GM19240 (cell line): ENCODE measurements around the gene MACROH2A2.
"Not testable (repeated sequence)": the region's sequence is repeated elsewhere in the genome, so short reads cannot be mapped to it uniquely, and the experiment has no call there.

ENCODE experiments used
- DNase-seq: peaks from one replicate; pipeline ENCODE4 v3.0.0; 2011; ENCODE audit warnings: low spot score; ENCODE audit not compliant: insufficient read length

Gene MACROH2A2

DNA sequence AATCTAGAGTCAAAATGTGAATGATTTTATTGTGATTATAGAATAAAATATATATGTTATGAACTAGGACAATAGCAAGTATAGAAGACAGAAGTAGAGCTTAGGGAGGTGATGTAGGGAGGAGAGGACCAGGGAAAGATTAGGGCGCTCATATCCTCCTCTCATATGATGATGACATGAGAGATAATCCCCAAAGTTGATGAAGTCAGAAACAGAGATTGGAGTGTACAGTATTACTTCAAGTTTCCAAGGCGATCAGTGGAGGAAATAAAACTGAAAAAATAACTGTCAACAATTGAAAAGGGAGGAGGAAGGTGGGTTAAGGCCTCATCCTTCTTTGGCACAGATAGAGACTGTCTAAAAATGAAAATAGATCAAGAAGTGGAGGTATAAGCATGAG is 14.9 kb downstream of the MACROH2A2 start:
- DNase-seq: no peak

GRCh38 chr10:70068925-70069324 is 16.3 kb downstream of the MACROH2A2 start:
- no peak for DNase-seq

GRCh38 chr10:70069346-70069745 is 16.7 kb downstream of the MACROH2A2 start:
- DNase-seq: no peak

DNA sequence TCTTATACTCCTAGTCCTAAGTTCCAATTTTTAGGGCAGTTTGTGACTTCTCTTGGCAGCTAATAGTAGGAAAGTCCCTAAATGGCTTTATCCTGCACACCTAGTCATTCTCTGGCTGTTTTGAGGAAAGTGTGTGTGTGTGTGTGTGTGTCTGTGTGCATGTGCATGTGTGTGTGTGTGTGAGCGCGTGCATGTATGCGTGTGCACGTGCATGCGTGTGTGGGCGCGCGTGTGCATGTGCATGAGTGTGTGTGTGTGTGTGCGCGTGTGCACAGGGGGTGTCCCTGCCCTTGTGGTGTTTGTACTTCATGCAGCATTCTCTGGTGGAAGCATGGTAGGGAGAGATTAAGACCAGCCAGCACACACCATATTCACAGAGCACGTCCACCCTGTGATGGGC is 18.2 kb downstream of the MACROH2A2 start:
- DNase-seq: no peak

DNA sequence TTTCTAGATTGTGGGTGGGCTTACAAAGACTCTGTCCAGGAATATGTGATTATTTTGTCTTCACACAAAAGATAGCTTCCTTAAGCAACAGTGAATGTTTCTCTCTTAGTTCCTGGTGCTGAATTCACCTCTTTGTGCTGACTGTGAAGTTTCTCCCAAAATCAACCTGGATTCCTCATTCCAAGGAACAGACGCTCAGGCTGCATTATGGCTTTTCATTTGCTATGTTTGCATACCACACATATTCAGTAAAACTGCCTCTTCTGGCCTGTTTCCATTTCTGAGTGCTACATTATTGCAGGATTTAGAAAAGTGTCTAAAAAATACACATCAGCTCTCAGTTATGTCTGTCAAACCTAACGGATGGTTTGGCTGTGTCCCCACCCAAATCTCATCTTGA is 21.5 kb downstream of the MACROH2A2 start:
- DNase-seq: no peak

- DNase-seq: no peak
These were observed 22.3 kb downstream of the MACROH2A2 start for GRCh38 chr10:70074971-70075370.

- no peak for DNase-seq
These were observed 25.7 kb downstream of the MACROH2A2 start for GRCh38 chr10:70078329-70078728.

DNA sequence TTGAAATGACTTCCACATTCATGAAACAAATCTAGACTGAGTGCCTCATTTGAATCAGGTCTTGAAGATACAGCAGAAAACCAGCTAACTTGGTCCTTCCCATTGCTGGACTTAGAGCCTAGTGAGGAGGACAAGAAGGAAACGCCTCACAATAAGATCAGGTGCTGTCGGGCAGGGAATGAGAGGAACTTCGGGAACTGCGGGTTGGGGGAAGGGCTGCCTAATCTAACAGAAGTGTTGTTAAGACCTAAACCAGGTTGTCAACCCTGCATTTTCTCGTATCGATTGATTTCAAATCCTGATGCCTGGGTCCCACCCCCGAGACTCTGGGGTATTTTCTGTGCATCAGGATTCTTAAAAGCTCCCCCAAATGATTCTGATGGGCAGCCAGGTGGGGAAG is 26.3 kb downstream of the MACROH2A2 start:
- DNase-seq: no peak

- not testable (repeated sequence) for DNase-seq
These were observed 28.1 kb downstream of the MACROH2A2 start for GRCh38 chr10:70080789-70081188.

- DNase-seq: no peak
These were observed 31.5 kb downstream of the MACROH2A2 start for GRCh38 chr10:70084189-70084588.

DNA sequence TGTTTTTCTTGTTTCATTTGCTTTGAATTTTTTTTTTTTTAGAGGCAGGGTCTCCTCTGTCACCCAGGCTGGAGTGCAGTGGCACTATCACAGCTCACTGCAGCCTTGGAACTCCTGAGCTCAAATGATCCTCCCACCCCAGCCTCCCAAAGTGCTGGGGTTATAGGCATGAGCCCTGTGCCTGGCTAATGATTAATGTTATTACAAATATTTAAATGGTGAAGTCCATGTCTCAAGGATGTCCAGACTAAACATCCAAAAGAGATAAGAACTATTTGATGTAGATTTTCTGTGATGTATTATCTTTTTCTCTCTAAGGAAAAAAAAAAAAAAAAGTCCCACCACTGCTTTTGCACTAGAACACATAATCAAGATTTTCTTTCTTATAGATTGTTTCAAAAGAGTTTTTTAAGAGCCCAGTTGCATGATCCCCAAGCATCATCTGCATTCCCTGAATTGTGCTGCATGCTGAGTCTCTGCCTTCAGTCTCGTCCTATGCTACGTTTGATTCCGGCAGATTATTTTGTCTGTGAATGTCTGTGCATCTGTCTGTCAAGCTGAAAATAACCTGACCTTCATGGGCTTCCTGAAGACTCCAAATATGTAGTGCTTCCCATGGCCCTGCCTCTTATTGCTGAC is 33.4 kb downstream of the MACROH2A2 start:
- DNase-seq: no peak

GRCh38 chr10:70087616-70088307 is 35.1 kb downstream of the MACROH2A2 start:
- DNase-seq: no peak

- no peak for DNase-seq
These were observed 35.7 kb downstream of the MACROH2A2 start for GRCh38 chr10:70088308-70088698.

DNA sequence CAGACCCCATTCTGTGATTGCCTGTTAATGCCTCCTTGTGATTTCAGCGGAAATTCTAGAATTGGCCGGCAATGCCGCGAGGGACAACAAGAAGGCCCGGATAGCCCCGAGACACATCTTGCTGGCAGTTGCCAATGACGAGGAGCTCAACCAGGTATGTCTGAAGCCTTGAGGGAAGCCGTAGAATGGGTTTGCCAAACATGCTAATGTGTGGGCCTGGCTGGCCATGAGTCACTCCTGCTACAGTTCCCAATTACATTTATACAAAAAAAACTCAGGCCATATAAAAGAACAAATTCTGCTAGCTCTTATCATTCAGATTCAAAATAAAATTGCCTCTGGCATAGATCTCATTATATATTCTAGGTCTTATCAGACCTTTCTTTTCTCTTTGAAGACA is 37.4 kb downstream of the MACROH2A2 start:
- DNase-seq: no peak

DNA sequence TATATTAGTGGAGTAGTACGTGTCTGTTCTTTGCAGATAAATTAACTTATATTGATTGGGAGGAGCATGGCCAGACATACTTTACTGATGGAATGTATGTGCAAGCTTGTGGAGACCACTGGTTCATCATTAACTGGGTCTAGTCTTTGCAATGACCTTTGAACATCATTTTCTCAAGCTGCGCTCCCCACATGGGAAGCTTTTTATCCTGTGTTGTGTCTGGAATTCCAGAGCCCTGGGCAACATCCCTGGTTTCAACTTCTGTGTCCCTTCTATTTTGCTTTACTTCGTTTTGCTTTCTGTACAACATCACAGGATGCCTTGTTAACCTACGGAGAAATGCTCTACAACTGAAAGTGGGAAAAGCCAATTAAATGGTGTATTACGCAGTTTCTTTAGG is 38.3 kb downstream of the MACROH2A2 start:
- no peak for DNase-seq

DNA sequence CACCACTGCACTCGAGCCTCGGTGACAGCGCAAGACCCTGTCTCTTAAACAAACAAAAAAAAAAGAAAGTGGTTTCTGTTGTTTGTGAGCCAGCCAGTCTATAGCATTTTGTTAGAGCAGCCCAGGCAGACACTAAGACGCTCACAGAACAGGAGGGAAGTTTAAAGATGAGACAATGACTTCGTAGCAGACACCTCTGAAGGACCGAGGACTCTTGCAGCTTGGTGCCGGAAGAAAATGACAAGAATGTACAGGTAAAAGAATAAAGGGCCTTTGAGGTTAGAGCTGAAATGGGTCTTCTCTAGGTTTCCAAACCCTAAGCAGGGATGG is 39.7 kb downstream of the MACROH2A2 start:
- no peak for DNase-seq

GRCh38 chr10:70093335-70093944 is 40.8 kb downstream of the MACROH2A2 start:
- DNase-seq: no peak

DNA sequence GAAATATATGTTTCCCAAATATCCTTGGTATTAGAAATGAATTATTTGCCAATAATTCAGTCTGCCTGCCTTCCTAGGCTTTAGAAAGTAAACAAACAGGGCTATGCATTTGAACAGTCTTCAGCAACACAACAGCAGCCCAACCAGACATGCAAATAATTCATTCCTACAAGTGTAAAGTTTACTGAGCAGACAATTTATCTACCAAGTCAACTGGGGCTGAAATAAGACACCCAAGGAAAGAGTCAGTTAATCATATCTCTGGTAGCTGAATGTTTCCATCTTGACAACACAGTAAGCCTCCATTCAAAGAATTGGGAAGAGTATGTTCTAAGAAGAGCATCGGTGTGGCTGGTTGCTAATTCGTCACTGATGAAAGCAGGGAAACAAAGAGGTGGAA is 41.6 kb downstream of the MACROH2A2 start:
- DNase-seq: no peak

DNA sequence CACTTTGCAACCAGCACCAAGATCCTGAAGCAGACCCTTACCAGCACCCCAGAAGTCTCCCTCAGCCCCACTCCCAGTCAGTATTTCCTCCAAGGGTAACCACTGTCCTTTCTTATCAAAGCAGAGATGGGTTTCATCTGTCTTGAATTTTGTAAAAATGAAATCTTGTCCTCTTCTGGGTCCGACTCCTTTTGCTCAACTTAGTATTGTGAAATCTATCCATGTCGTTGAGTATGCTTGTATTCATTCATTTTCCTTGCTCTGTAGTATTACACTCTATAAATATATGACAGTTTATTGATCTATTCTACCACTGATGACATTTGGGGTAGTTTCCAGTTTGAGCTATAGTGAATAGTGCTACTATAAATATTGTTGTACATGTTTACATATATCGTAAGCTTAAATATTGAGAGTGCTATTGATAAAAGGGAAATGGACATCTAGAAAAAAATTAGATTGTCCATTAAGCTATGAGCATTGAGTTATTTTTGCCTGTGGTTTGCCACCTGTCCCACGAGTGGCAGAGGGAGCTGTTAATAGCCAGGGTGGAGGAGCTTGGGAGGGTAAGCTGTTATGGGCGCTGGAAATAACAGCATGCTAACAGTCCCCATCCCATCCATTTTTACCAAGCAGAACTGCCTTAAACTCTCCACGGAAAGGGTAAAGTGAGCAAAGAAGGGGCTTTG is 43.5 kb downstream of the MACROH2A2 start:
- no peak for DNase-seq

DNA sequence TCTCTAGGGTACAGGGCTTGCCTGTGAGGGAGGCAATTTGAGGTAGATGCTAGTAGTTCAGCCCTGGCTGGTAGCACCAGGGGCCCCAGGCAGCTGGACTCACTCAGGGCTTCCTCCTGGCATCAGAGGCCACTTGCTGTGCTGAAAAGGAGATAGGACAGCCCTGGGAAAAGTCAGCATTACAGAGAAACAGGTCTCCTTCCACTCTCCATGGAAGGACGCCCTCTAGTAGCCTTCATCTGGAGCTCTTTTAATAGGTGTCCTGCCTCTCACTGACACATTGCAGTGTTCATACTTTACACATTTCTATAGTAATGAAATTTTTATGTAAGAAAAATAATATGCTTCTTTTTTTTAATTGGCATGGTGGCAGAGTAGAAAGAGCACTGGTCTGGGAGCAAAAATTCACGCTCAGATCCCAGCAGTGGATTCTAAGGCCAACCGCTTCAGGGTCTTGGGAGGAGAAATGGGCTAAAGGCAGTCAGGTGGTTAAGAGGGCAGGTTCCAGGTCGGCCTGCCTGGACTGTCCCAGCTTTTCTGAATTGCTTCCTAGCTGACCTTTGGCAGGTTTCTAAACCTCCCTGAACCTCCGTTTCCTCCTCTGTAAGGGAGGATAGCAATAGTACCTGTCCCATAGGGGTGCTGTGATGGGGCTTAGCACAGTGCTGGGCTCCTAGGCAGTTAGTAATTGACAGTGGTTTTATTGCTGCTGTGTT is 44.2 kb downstream of the MACROH2A2 start:
- DNase-seq: no peak

- no peak for DNase-seq
These were observed 44.8 kb downstream of the MACROH2A2 start for GRCh38 chr10:70097459-70097858.

DNA sequence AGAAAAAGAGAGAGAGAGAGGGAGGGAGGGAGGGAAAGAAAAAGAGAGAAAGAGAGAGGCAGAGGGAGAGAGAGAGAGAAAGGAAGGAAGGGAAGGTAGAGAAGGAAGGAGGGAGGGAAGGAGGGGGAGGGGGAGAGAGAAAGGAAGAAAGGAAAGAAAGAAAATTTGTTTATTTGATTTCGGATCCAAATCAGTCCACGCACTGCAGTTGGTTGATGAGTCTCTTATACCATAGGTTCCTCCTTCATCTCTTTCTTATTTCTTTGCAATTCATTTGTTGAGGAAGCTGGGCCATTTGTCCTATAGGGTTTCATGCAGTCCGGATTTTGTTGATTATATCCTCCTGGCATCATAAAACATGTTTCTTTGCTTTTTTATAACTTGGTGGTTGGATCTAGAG is 45.6 kb downstream of the MACROH2A2 start:
- no peak for DNase-seq
